ENCODE data around the gene DAPP1.

DNA sequence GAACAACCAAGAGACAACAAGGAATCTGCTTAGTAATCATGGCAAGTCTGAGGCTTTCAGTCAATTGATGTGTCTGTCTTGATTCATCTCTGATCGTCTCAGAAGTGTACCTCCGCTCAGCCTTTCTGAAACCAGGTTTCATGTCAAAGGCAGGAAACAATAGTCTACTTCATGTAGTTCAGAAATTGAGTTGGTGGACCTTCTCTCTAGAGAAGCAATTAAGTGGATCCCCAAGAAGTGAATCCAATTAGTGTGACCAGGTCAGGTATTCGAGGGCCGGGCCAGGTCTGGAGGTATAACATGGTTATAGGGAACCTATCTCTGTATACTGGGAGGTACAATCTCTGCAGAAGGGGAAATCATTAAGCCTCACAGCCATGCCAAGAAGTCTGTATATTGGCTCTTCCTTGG lies 32.0 kb downstream of the DAPP1 start:
- TF ChIP-seq, protein P1, sequence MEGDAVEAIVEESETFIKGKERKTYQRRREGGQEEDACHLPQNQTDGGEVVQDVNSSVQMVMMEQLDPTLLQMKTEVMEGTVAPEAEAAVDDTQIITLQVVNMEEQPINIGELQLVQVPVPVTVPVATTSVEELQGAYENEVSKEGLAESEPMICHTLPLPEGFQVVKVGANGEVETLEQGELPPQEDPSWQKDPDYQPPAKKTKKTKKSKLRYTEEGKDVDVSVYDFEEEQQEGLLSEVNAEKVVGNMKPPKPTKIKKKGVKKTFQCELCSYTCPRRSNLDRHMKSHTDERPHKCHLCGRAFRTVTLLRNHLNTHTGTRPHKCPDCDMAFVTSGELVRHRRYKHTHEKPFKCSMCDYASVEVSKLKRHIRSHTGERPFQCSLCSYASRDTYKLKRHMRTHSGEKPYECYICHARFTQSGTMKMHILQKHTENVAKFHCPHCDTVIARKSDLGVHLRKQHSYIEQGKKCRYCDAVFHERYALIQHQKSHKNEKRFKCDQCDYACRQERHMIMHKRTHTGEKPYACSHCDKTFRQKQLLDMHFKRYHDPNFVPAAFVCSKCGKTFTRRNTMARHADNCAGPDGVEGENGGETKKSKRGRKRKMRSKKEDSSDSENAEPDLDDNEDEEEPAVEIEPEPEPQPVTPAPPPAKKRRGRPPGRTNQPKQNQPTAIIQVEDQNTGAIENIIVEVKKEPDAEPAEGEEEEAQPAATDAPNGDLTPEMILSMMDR (conservative IDR thresholded peaks at IDR 0.05; ENCODE audit: low read depth in 2 of 2) = no peak
- TF ChIP-seq EZH2 (IDR thresholded peaks at IDR 0.05; ENCODE audit: low read depth, unreplicated experiment) (no peak), POLR2AphosphoS5 (IDR thresholded peaks at IDR 0.05; ENCODE audit: low read depth) (no peak), CREB1 (CRISPR knock-in tag; IDR thresholded peaks at IDR 0.05; ENCODE audit: low read depth) (no peak), STAT1 (IDR thresholded peaks at IDR 0.05; ENCODE audit: unreplicated experiment) (no peak), EZH2phosphoT487 (IDR thresholded peaks at IDR 0.05; ENCODE audit: unreplicated experiment) (no peak), JUNB (IDR thresholded peaks at IDR 0.05; ENCODE audit: unreplicated experiment) (no peak), ZNF331 (CRISPR knock-in tag; IDR thresholded peaks at IDR 0.05; ENCODE audit: low read depth) (no peak), ZNF114 (CRISPR knock-in tag; IDR thresholded peaks at IDR 0.05) (no peak)
- TF ChIP-seq, protein P2, sequence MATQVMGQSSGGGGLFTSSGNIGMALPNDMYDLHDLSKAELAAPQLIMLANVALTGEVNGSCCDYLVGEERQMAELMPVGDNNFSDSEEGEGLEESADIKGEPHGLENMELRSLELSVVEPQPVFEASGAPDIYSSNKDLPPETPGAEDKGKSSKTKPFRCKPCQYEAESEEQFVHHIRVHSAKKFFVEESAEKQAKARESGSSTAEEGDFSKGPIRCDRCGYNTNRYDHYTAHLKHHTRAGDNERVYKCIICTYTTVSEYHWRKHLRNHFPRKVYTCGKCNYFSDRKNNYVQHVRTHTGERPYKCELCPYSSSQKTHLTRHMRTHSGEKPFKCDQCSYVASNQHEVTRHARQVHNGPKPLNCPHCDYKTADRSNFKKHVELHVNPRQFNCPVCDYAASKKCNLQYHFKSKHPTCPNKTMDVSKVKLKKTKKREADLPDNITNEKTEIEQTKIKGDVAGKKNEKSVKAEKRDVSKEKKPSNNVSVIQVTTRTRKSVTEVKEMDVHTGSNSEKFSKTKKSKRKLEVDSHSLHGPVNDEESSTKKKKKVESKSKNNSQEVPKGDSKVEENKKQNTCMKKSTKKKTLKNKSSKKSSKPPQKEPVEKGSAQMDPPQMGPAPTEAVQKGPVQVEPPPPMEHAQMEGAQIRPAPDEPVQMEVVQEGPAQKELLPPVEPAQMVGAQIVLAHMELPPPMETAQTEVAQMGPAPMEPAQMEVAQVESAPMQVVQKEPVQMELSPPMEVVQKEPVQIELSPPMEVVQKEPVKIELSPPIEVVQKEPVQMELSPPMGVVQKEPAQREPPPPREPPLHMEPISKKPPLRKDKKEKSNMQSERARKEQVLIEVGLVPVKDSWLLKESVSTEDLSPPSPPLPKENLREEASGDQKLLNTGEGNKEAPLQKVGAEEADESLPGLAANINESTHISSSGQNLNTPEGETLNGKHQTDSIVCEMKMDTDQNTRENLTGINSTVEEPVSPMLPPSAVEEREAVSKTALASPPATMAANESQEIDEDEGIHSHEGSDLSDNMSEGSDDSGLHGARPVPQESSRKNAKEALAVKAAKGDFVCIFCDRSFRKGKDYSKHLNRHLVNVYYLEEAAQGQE (IDR thresholded peaks at IDR 0.05; ENCODE audit: unreplicated experiment) = no peak

Measured in GM23338 (cell line).